ENCODE results near the gene KLHL21. TPM values are rescaled to one million over a fixed set of nuclear protein-coding genes. Genes with fewer than 3 reads are reported as not detected.

Gene KLHL21
- total RNA-seq, 1 experiment from 2014 or later: 27.5 TPM

DNA sequence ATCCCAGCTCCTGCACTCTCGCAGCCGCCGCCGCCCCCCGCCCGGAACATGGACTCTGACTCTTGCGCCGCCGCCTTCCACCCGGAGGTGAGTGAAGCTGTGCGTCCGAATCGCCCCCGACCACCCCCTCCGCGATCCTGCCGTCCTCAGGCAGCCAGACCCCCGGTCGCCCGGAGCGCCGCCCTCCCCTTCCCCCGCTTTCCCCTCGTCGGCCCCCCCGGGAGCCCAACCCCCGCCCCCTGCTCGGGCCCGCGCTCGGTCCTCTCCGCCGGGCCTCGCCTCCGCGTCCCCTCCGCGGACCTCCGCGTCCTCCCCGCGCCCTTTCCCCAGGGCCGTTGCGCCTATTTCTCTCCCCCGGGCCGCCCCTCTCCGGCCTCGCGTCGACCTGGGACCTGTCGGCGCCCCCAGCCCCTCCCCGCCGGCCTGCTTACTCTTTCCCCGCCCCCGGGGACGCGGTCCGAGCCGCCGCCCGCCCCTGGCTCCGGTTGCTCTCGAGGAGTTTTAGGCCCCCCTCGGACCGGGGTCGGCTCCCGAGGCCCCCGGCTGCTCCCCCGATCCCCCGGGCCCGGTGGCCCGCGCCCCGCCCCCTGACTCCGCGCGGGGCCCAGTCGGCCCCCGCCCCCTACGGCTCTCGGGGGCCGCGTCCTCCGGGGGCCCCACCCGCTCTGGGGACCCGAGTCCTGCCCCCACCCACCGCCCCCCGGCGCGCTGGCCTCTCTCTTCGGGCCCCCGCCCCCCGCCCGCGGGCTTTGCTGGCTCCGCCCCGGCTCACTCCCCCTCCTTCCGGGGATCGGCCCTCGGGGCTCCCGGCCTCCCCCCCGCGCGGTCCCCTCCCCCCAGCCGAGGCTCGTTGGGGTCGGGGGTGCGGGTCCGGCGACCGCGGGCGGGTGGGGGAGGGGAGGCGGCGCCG lies 11.6 kb upstream of the KLHL21 start:
- no peaks in the 10 kb centered on the region; the same call in 1 of the 2 replicates for H4K20me1 ChIP-seq (ENCODE audit: insufficient read depth)
- H3K4me2 ChIP-seq (ENCODE audit: low read length): peak overlapping the region; percentile 80
- peak overlapping the region; percentile 62 to 83 for H3K4me3 ChIP-seq (replicated peaks in 1 of 2; ENCODE audit: low read depth in 1 of 2, low read length in 2 of 2)
- H3K27ac ChIP-seq (ENCODE audit: low read depth, low read length): peak overlapping the region; percentile 92
- no peaks in the 10 kb centered on the region for H3K9me3 ChIP-seq (ENCODE audit: control insufficient read depth in 1 of 2, insufficient read depth in 1 of 2, low read depth in 1 of 2, low read length in 2 of 2)
- POLR2A ChIA-PET: no interaction called here
- BruUV-seq (replicated peaks): no TSS peak
- H2AFZ ChIP-seq (ENCODE audit: low read depth, low read length, poor library complexity, severe bottlenecking): no peak overlapping the region
- H3K9me2 ChIP-seq (ENCODE audit: insufficient read depth): no peaks in the 10 kb centered on the region
- DNase-seq (ENCODE audit: low read depth, low spot score): no peak
- intact Hi-C loops (cut with micrococcal nuclease): no loop called here
- H3K9ac ChIP-seq (ENCODE audit: low read length): peak overlapping the region; percentile 93
- peak; percentile 1 for ATAC-seq
- peaks cover 51% of the 10 kb centered on the region for H3K79me2 ChIP-seq (ENCODE audit: insufficient read depth, low read length)
- H3K4me1 ChIP-seq (ENCODE audit: control insufficient read depth in 1 of 2, insufficient read depth in 2 of 2, low read length in 2 of 2): peaks cover 8 to 43% of the 10 kb centered on the region in 2 experiments
- H3K36me3 ChIP-seq (ENCODE audit: control insufficient read depth in 1 of 2, insufficient read depth in 2 of 2, low read length in 2 of 2): peaks cover 9 to 15% of the 10 kb centered on the region in 2 experiments
- CTCF ChIA-PET: no interaction called here
- TF ChIP-seq POLR2AphosphoS5 (IDR thresholded peaks at IDR 0.05; ENCODE audit: low read depth, low read length) (no peak), YY1 (IDR thresholded peaks at IDR 0.05; ENCODE audit: extremely low read depth, insufficient replicate concordance, low read depth, low read length) (no peak), SRF (IDR thresholded peaks at IDR 0.05; ENCODE audit: low read depth) (no peak), JUND (IDR thresholded peaks at IDR 0.05) (no peak), POLR2A (IDR thresholded peaks at IDR 0.05; ENCODE audit: borderline replicate concordance, extremely low read depth, insufficient read depth, insufficient read length) (no peak), TCF7L2 (IDR thresholded peaks at IDR 0.05; ENCODE audit: borderline replicate concordance, extremely low read depth, insufficient read depth, insufficient read length) (no peak), ZFX (IDR thresholded peaks at IDR 0.05) (peak; percentile 21; the same call in 1 of the 2 replicates), EGR1 (IDR thresholded peaks at IDR 0.05; ENCODE audit: low read depth) (0 out of 2 replicates have a peak, but pooled peaks have one; percentile 25), EZH2 (IDR thresholded peaks at IDR 0.05) (no peak), CEBPB (IDR thresholded peaks at IDR 0.05; ENCODE audit: low read depth) (no peak)
- TF ChIP-seq, protein P1, sequence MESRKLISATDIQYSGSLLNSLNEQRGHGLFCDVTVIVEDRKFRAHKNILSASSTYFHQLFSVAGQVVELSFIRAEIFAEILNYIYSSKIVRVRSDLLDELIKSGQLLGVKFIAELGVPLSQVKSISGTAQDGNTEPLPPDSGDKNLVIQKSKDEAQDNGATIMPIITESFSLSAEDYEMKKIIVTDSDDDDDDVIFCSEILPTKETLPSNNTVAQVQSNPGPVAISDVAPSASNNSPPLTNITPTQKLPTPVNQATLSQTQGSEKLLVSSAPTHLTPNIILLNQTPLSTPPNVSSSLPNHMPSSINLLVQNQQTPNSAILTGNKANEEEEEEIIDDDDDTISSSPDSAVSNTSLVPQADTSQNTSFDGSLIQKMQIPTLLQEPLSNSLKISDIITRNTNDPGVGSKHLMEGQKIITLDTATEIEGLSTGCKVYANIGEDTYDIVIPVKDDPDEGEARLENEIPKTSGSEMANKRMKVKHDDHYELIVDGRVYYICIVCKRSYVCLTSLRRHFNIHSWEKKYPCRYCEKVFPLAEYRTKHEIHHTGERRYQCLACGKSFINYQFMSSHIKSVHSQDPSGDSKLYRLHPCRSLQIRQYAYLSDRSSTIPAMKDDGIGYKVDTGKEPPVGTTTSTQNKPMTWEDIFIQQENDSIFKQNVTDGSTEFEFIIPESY (IDR thresholded peaks at IDR 0.05; ENCODE audit: extremely low read depth, insufficient replicate concordance, low read length): no peak
- no peaks in the 10 kb centered on the region for H3K27me3 ChIP-seq (ENCODE audit: insufficient read depth, low read length)
- RAD21 ChIA-PET (ENCODE audit: low non-redundant PET in 1 of 2, low total read pairs in 2 of 2, uncharacterized antibody in 2 of 2, unreplicated experiment in 2 of 2): no interaction called here
